GM13976 (cell line): Measurements from ENCODE around the gene PIGW.
"Not testable (repeated sequence)": the region's sequence is repeated elsewhere in the genome, so short reads cannot be mapped to it uniquely, and the experiment has no call there.

Source experiments
- DNase-seq: peaks from one replicate; pipeline ENCODE4 v3.0.0; 2012; ENCODE audit warnings: low spot score
- in situ Hi-C: fragments of 300-500 bp; cut with MboI; formaldehyde crosslinking; loops from one replicate; pipeline ENCODE4 v1.12.0; 2022; ENCODE audit warnings: low sequenced_read_pairs, mixed read lengths, inconsistent platforms; ENCODE audit not compliant: unreplicated experiment
- TF ChIP-seq, protein P1 (sequence below): IDR thresholded peaks from 2 replicates; pipeline ENCODE4 v1.5.1; 2012; ENCODE audit warnings: borderline replicate concordance, mild to moderate bottlenecking; ENCODE audit not compliant: insufficient read depth; ENCODE audit errors: extremely low read depth, missing control alignments, control extremely low read depth

Gene PIGW

DNA sequence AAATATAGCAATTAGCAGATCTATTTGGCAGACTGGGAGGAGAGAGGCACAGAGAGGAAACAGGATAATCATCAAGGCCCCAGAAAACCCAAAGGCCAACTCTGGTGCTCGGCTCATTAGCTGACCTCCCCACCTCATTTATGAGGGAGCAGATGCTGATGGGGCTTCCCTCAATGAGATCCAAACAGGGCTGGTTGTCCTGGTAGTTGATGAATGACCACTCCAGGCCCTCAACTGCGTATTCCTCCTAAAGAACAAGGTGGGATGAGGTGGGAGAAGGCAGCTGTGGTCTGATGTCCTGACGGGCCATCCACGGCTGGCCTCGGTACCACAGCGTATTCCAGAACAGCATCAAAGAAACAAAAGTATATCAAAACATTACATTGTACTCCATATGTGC lies 27.5 kb upstream of the PIGW start:
- no peak for DNase-seq
- TF ChIP-seq, protein P1, sequence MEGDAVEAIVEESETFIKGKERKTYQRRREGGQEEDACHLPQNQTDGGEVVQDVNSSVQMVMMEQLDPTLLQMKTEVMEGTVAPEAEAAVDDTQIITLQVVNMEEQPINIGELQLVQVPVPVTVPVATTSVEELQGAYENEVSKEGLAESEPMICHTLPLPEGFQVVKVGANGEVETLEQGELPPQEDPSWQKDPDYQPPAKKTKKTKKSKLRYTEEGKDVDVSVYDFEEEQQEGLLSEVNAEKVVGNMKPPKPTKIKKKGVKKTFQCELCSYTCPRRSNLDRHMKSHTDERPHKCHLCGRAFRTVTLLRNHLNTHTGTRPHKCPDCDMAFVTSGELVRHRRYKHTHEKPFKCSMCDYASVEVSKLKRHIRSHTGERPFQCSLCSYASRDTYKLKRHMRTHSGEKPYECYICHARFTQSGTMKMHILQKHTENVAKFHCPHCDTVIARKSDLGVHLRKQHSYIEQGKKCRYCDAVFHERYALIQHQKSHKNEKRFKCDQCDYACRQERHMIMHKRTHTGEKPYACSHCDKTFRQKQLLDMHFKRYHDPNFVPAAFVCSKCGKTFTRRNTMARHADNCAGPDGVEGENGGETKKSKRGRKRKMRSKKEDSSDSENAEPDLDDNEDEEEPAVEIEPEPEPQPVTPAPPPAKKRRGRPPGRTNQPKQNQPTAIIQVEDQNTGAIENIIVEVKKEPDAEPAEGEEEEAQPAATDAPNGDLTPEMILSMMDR, result no peak
- in situ Hi-C loops, result no loop called here

DNA sequence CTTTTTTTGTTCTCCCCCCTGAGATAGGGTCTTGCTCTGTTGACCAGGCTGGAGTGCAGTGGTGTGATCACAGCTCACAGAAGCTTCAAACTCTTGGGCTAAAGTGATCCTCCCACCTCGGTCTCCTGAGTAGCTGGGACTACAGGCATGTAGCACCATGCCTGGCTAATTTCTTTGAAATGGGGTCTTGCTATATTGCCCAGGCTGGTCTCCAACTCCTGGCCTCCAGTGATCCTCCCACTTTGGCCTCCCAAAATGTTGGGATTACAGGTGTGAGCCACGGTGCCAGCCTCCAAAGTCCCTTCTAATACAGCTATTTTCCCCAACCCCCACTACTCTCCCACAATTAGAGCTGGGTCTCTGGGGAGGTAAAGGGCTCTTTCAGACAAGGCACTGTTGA lies 26.3 kb upstream of the PIGW start:
- in situ Hi-C loops, DNase-seq: not testable (repeated sequence)

DNA sequence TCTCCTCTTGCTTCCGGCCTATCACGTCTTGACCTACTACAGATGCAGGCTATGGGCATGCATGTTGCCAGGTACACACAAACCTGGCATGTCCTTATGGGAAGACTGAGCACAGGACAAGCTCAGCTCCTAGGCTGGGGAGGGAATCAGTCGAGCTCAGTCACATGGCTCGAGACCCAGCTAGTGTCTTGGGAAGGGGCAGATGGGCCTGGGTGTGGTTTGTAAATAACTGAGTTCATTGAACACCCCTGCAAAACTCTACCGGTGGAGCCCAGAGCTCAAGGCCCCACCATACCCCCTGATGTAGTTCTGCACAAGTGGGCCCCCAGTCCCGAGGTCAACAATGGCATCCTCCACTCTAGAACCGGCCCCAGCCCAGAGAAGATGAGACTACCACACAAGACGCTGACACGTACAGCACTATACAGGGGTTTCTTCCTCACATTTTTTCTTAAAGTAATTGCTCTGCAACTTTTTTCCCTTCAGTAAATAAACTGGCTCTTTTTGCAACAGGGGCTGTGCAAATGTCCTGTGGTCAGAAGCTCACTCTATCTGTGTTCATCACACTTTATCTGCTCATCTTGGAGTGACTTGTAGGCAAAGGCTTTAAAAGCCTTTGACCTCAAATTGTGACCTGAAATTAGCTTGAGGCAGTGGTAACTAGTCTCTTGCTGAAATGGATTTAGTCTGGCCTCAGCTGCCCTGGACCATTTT lies 25.4 kb upstream of the PIGW start:
- DNase-seq, result no peak
- in situ Hi-C loops, result no loop called here
- TF ChIP-seq, protein P1, result no peak

GRCh38 chr17:36510636-36511035 lies 24.2 kb upstream of the PIGW start:
- TF ChIP-seq, protein P1, result no peak
- no peak for DNase-seq
- in situ Hi-C loops, result no loop called here

DNA sequence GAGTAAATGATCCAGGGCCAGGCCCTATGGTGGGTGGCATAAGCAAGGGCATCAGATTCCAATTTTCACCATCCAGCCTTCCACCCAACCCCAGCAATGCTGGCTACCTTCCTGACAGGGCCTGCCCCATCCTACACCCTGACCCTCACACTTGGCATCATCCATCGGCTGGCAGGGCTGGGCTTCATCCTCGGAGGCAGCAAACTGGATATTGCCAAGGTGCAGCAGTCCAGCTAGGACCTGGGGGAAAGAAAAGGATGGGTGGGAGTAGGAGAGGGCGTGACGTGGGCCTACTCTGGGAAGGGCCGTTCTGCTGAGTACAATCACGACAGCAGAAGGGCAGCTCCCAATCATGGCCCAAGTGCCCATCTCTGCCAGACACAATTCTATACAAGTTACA lies 23.6 kb upstream of the PIGW start:
- in situ Hi-C loops, result no loop called here

DNA sequence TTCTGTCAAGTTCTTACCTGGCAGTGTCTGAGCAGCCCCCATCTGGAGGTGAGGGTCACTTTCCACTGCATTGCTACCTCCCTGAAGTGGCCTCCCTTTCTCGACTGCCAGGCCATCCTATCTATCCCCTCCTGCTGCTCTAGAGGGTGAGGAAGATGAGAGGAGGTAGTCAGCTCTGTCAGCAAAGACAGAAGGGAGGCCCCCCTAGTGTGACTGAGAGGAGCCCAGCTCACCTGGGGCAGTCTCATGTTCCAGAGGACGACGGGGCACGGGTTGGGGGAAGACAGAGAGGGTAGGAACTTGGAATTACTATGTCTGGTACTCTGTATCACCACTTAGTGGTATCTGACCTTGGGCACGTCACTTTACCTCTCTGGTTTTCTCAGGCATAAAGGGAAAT lies 22.1 kb upstream of the PIGW start:
- TF ChIP-seq, protein P1, result no peak
- in situ Hi-C loops, result no loop called here
- no peak for DNase-seq

More for the DNA sequence above, 23.6 kb upstream of the PIGW start:
- TF ChIP-seq, protein P1, result no peak
- no peak for DNase-seq

DNA sequence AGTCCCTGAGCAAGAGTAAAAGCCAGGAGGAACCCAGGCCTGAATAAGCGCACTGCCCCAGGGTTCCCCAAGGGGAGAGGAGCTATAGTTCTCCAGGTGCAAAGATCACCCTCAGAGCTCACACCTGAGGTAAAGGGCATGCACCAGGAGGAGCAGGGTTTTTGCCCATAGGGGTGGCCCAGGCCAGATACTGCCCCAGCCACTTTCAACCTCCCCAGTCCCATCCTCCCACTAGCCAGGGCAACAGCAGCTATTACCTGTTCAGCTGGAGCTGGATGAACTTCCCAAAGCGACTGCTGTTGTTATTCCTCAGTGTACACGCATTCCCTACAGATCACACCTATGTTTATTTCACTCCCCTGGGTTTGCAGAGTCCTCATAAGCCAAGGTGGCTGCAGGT lies 19.9 kb upstream of the PIGW start:
- TF ChIP-seq, protein P1, result no peak
- no peak for DNase-seq
- in situ Hi-C loops, result no loop called here
